ENCODE data around the gene CEACAM21. TPM values are rescaled to one million over a fixed set of nuclear protein-coding genes. Genes with fewer than 3 reads are reported as not detected.

CEACAM21 gene
- polyA plus RNA-seq, 1 of the 3 experiments (the other 2 are of a cell fraction), result not detected

DNA sequence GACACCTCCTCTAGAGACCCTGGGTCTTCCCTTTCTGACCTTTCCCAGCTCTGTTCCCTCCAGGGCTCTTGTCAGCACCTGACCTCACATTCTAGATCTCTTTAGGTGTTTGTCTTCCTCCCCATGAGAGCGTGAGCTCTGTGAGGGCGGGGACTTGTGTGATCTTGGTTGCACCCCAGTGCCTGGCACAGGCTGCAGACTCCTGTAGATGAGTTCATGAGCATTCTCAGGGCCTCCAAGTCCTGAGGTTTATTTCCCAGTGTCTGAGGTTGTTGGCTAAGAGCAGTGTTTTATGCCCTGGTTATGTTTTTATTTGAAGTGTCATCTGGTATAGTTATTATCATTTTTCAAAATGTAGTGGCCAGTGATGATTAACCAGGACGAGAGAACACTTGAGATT lies 50.3 kb downstream of the CEACAM21 start:
- 0% methylated on average over 3 of the region's 3 CpGs for WGBS (ENCODE audit: low lambda C conversion rate)
- H3K4me3 ChIP-seq (ENCODE audit: low read depth in 2 of 2, low read length in 1 of 2), result no peak overlapping the region
- H2AFZ ChIP-seq (ENCODE audit: low read depth), result no peak overlapping the region
- H3K4me2 ChIP-seq, result no peak overlapping the region
- H3K9ac ChIP-seq, result no peak overlapping the region
- no peaks in the 10 kb centered on the region for H3K4me1 ChIP-seq (ENCODE audit: control insufficient read depth in 1 of 2, insufficient read depth in 2 of 2, low read depth in 1 of 2, low read length in 1 of 2)
- DNase-seq, result no peak
- TF ChIP-seq EP300 (IDR thresholded peaks at IDR 0.05; ENCODE audit: borderline replicate concordance in 1 of 2, low read depth in 1 of 2, low read length in 1 of 2), result no peak
- TF ChIP-seq MEF2A (IDR thresholded peaks at IDR 0.05; ENCODE audit: borderline replicate concordance, low read depth), result no peak
- TF ChIP-seq USF1 (IDR thresholded peaks at IDR 0.05; ENCODE audit: borderline replicate concordance, low read depth), result no peak
- no peak for TF ChIP-seq TEAD4 (IDR thresholded peaks at IDR 0.05; ENCODE audit: borderline replicate concordance, insufficient read depth)
- no peak for TF ChIP-seq EZH2phosphoT487 (IDR thresholded peaks at IDR 0.05; ENCODE audit: borderline replicate concordance, low read depth)
- CTCF ChIA-PET, result no interaction called here
- POLR2A ChIA-PET, result no interaction called here
- peaks cover 9% of the 10 kb centered on the region; the same call in 1 of the 2 replicates for H3K27me3 ChIP-seq (ENCODE audit: insufficient read depth)
- no peaks in the 10 kb centered on the region for H3K9me3 ChIP-seq
- no peaks in the 10 kb centered on the region for H3K36me3 ChIP-seq (replicated peaks in 1 of 2; ENCODE audit: control insufficient read depth in 1 of 2, insufficient read depth in 2 of 2, low read length in 1 of 2)
- no peaks in the 10 kb centered on the region for H3F3A ChIP-seq (replicated peaks; ENCODE audit: insufficient read depth)
- no peak overlapping the region for H3K27ac ChIP-seq (ENCODE audit: low read depth in 2 of 2, low read length in 1 of 2)
- no peaks in the 10 kb centered on the region for H3K79me2 ChIP-seq (ENCODE audit: insufficient read depth)
- no peaks in the 10 kb centered on the region for H3K9me2 ChIP-seq
- H4K20me1 ChIP-seq (ENCODE audit: insufficient read depth), result no peaks in the 10 kb centered on the region

- Histone ChIP-seq H3K79me2 (ENCODE audit: insufficient read depth) (no peaks in the 10 kb centered on the region), H3F3A (replicated peaks; ENCODE audit: insufficient read depth) (no peaks in the 10 kb centered on the region), H4K20me1 (ENCODE audit: insufficient read depth) (no peaks in the 10 kb centered on the region), H3K4me1 (ENCODE audit: control insufficient read depth in 1 of 2, insufficient read depth in 2 of 2, low read depth in 1 of 2, low read length in 1 of 2) (no peaks in the 10 kb centered on the region), H3K9me2 (no peaks in the 10 kb centered on the region), H3K4me3 (ENCODE audit: low read depth in 2 of 2, low read length in 1 of 2) (no peak within 1 kb of the TSS), H2AFZ (ENCODE audit: low read depth) (no peak within 1 kb of the TSS), H3K9me3 (no peaks in the 10 kb centered on the region), H3K9ac (no peak within 1 kb of the TSS), H3K27ac (ENCODE audit: low read depth in 2 of 2, low read length in 1 of 2) (no peak within 1 kb of the TSS), H3K4me2 (no peak within 1 kb of the TSS), H3K36me3 (replicated peaks in 1 of 2; ENCODE audit: control insufficient read depth in 1 of 2, insufficient read depth in 2 of 2, low read length in 1 of 2) (no peaks in the 10 kb centered on the region), H3K27me3 (ENCODE audit: insufficient read depth) (peaks cover 9% of the 10 kb centered on the region; the same call in 1 of the 2 replicates)
- WGBS (ENCODE audit: low lambda C conversion rate), result 1% methylated on average over 7 of the region's 7 CpGs
- ChIA-PET CTCF (interaction anchor here (4.3 kb wide), 1 partner anchor 14 kb away, joined by 21 read pairs; no protein-coding TSS in a partner anchor), POLR2A (no interaction called here)
- no peak for DNase-seq
- no peak for TF ChIP-seq SIN3A (IDR thresholded peaks at IDR 0.05; ENCODE audit: borderline replicate concordance, low read depth, low read length)
- TF ChIP-seq, protein P1, sequence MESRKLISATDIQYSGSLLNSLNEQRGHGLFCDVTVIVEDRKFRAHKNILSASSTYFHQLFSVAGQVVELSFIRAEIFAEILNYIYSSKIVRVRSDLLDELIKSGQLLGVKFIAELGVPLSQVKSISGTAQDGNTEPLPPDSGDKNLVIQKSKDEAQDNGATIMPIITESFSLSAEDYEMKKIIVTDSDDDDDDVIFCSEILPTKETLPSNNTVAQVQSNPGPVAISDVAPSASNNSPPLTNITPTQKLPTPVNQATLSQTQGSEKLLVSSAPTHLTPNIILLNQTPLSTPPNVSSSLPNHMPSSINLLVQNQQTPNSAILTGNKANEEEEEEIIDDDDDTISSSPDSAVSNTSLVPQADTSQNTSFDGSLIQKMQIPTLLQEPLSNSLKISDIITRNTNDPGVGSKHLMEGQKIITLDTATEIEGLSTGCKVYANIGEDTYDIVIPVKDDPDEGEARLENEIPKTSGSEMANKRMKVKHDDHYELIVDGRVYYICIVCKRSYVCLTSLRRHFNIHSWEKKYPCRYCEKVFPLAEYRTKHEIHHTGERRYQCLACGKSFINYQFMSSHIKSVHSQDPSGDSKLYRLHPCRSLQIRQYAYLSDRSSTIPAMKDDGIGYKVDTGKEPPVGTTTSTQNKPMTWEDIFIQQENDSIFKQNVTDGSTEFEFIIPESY (IDR thresholded peaks at IDR 0.05; ENCODE audit: borderline replicate concordance, low read depth), result no peak
- TF ChIP-seq FOXJ3 (CRISPR knock-in tag; IDR thresholded peaks at IDR 0.05), result no peak
- no peak for TF ChIP-seq FOSL2 (IDR thresholded peaks at IDR 0.05; ENCODE audit: borderline replicate concordance, low read depth)
- no peak for TF ChIP-seq RAD21 (IDR thresholded peaks at IDR 0.05; ENCODE audit: low read length)
- TF ChIP-seq, protein P2, sequence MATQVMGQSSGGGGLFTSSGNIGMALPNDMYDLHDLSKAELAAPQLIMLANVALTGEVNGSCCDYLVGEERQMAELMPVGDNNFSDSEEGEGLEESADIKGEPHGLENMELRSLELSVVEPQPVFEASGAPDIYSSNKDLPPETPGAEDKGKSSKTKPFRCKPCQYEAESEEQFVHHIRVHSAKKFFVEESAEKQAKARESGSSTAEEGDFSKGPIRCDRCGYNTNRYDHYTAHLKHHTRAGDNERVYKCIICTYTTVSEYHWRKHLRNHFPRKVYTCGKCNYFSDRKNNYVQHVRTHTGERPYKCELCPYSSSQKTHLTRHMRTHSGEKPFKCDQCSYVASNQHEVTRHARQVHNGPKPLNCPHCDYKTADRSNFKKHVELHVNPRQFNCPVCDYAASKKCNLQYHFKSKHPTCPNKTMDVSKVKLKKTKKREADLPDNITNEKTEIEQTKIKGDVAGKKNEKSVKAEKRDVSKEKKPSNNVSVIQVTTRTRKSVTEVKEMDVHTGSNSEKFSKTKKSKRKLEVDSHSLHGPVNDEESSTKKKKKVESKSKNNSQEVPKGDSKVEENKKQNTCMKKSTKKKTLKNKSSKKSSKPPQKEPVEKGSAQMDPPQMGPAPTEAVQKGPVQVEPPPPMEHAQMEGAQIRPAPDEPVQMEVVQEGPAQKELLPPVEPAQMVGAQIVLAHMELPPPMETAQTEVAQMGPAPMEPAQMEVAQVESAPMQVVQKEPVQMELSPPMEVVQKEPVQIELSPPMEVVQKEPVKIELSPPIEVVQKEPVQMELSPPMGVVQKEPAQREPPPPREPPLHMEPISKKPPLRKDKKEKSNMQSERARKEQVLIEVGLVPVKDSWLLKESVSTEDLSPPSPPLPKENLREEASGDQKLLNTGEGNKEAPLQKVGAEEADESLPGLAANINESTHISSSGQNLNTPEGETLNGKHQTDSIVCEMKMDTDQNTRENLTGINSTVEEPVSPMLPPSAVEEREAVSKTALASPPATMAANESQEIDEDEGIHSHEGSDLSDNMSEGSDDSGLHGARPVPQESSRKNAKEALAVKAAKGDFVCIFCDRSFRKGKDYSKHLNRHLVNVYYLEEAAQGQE (IDR thresholded peaks at IDR 0.05; ENCODE audit: low read depth, low read length), result no peak
- TF ChIP-seq, protein P3, sequence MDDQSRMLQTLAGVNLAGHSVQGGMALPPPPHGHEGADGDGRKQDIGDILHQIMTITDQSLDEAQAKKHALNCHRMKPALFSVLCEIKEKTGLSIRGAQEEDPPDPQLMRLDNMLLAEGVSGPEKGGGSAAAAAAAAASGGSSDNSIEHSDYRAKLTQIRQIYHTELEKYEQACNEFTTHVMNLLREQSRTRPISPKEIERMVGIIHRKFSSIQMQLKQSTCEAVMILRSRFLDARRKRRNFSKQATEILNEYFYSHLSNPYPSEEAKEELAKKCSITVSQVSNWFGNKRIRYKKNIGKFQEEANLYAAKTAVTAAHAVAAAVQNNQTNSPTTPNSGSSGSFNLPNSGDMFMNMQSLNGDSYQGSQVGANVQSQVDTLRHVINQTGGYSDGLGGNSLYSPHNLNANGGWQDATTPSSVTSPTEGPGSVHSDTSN (IDR thresholded peaks at IDR 0.05), result no peak
- no peak for TF ChIP-seq TEAD4 (IDR thresholded peaks at IDR 0.05; ENCODE audit: borderline replicate concordance, insufficient read depth)
Measured at GRCh38 chr19:41626877-41627276, 50.9 kb downstream of the CEACAM21 start, which contains the start of gene CEACAM4. Gene CEACAM4 (minus strand): TSS chr19:41627074. CDS start chr19:41626963, 111 bp downstream.
